Activated T-cell treated with anti-CD3 and anti-CD28 coated beads, Interleukin-2, amount 50 U/mL, for 72 hours (primary cell): ENCODE results near the gene ENPEP. TPM values are rescaled to one million over a fixed set of nuclear protein-coding genes. Genes with fewer than 3 reads are reported as not detected.
"Not testable (repeated sequence)": the region's sequence is repeated elsewhere in the genome, so short reads cannot be mapped to it uniquely, and the experiment has no call there.

ENCODE experiments used
- ATAC-seq, 2 donors: fragments of 150-1000 bp; cut with Tn5 transposase; replicated peaks in 1 of 2; 2 replicates each; pipeline ENCODE4 v1.10.0; 2021; ENCODE audit warnings: moderate library complexity in 2 of 2, mild to moderate bottlenecking in 1 of 2
- DNase-seq, 2 donors: peaks; one replicate each; pipeline ENCODE4 v3.0.0; 2021 to 2022; ENCODE audit warnings: mixed read lengths in 1 of 2
- H3K27ac Mint-ChIP-seq: one replicate; pipeline ENCODE4 v1.8.0; 2022; ENCODE audit warnings: mild to moderate bottlenecking, moderate library complexity, mixed read lengths
- H3K27me3 Mint-ChIP-seq: one replicate; pipeline ENCODE4 v1.8.0; 2022; ENCODE audit warnings: low read depth, mixed read lengths
- H3K36me3 Mint-ChIP-seq, 2 donors: one replicate each; pipeline ENCODE4 v1.8.0; 2022; ENCODE audit warnings: mixed read lengths in 2 of 2, mild to moderate bottlenecking in 1 of 2; ENCODE audit not compliant: insufficient read depth in 2 of 2
- H3K4me1 Mint-ChIP-seq: one replicate; pipeline ENCODE4 v1.8.0; 2022; ENCODE audit warnings: low read depth, mixed read lengths
- H3K4me3 Mint-ChIP-seq, 2 donors: one replicate each; pipeline ENCODE4 v1.8.0; 2022; ENCODE audit warnings: mild to moderate bottlenecking in 2 of 2, mixed read lengths in 2 of 2, moderate library complexity in 2 of 2
- H3K9me3 Mint-ChIP-seq, 2 donors: one replicate each; pipeline ENCODE4 v1.8.0; 2022; ENCODE audit warnings: mixed read lengths in 2 of 2
- total RNA-seq, 2 donors: library from RNA; stranded (reverse); gene quantifications; one replicate each; pipeline ENCODE4 v1.2.3, GENCODE V29; 2022

Gene ENPEP
- total RNA-seq, 2 donors from 2014 or later, result 0.84 TPM; not detected in 1

DNA sequence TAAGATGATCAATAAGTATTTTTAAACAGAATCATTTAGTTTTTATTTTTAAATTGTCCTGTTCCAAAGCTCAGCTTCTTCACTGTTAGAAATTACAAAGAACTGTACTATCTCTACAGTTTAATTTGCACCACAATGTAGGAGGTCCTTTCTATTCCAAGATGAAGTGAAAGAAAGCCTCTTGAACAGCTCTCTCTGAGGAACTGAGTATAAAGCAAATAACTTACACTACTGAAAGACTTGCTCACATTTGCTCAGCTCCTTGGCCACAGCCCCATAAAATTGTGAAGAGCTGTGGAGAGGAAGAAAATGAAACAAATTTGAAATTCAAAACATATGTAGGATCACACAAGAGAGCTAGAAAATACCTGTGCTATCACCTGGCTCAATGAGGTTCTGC, 68.6 kb downstream of the ENPEP start:
- DNase-seq (no peak), ATAC-seq (no peak)
- H3K4me3 Mint-ChIP-seq, result no peak overlapping the region
- no peaks in the 10 kb centered on the region for H3K36me3 Mint-ChIP-seq
- H3K27me3 Mint-ChIP-seq, result peaks cover 24% of the 10 kb centered on the region
- no peaks in the 10 kb centered on the region for H3K4me1 Mint-ChIP-seq
- no peaks in the 10 kb centered on the region for H3K9me3 Mint-ChIP-seq
- no peak overlapping the region for H3K27ac Mint-ChIP-seq

DNA sequence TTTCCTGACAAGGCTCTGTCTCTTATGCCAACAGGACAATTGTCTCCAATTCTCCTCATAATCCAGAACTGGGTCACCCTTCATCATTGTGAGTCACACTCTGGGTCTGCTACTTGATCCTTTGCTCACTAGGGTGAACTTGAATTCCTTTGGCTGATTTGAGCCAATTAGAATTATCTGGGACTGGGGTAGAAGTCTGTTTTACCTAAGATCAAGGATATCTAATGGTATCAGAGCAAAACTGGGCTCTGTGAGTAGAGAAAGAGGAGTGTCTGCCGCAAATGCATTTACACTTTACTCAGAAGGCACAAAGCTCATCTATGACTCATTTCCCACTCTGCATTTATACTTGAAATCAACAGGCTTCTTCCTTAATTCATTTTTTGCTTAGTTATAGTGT, 74.3 kb downstream of the ENPEP start:
- H3K9me3 Mint-ChIP-seq, result no peaks in the 10 kb centered on the region

DNA sequence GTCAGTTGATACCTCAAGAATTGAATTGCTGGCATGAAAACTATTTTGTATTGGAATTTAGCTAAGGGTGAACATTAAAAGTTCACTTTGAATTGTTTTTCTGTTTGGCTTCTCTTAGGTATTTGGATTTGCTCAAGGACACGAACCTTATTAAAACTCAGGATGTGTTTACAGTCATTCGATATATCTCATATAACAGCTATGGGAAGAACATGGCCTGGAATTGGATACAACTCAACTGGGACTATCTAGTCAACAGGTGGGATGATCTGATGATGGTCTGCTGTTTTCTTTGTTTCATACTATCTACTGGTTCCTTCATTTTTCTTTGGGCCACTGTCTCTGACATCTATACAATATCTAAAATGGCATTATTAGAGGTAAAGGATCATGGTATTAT, 77.2 kb downstream of the ENPEP start:
- H3K4me1 Mint-ChIP-seq, result no peaks in the 10 kb centered on the region
- no peak overlapping the region for H3K27ac Mint-ChIP-seq
- no peaks in the 10 kb centered on the region for H3K9me3 Mint-ChIP-seq
- no peak for ATAC-seq
- no peak for DNase-seq
- H3K4me3 Mint-ChIP-seq, result no peak overlapping the region
- no peaks in the 10 kb centered on the region for H3K36me3 Mint-ChIP-seq
- peaks cover 14% of the 10 kb centered on the region for H3K27me3 Mint-ChIP-seq

More for the DNA sequence above, 74.3 kb downstream of the ENPEP start:
- peaks cover 7% of the 10 kb centered on the region for H3K27me3 Mint-ChIP-seq
- no peak for DNase-seq
- ATAC-seq, result no peak
- H3K27ac Mint-ChIP-seq, result no peak overlapping the region
- H3K36me3 Mint-ChIP-seq, result no peaks in the 10 kb centered on the region
- no peaks in the 10 kb centered on the region for H3K4me1 Mint-ChIP-seq
- H3K4me3 Mint-ChIP-seq, result no peak overlapping the region

DNA sequence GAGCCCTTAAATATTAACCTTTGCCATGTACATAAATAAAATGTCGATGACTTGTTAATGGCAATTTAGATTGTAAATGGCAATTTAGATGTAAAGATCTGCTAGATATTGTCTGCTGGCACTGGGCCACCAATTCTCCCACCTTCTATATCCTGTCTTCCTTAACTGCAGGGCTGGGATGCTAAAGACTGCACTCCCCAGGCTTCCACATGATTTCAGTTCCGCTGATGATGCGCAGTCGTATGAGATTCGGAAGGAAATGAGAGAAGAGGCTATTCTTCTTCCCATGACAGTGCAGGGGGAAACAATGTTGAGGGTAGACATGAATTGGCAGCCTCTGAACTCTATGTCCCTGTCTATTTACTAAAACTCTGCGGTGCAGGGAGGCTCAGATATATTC, 91.3 kb downstream of the ENPEP start:
- H3K27me3 Mint-ChIP-seq, result peaks cover 28% of the 10 kb centered on the region
- H3K9me3 Mint-ChIP-seq, result peaks cover 1 to 3% of the 10 kb centered on the region in 2 donors
- no peaks in the 10 kb centered on the region for H3K36me3 Mint-ChIP-seq
- ATAC-seq (no peak), DNase-seq (no peak)
- H3K4me1 Mint-ChIP-seq, result no peaks in the 10 kb centered on the region
- no peak overlapping the region for H3K4me3 Mint-ChIP-seq
- H3K27ac Mint-ChIP-seq, result no peak overlapping the region

DNA sequence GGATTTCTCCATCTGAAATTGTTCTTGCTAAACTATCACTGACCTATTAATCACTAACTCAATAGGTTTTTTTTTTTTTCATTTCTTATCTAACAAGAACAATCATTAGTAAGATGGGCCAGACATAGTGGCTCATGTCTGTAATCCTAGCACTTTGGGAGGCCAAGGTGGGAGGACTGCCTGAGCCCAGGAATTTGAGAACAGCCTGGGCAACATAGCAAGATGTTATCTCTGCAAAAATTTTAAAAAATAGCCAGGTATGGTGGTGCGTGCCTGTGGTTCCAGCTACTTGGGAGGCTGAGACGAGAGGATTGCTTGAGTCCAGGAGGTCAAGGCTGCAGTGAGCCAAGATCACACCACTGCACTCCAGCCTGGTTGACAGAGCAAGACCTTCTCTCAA, 100.7 kb downstream of the ENPEP start:
- ATAC-seq, H3K9me3 Mint-ChIP-seq, H3K27ac Mint-ChIP-seq, DNase-seq, H3K4me3 Mint-ChIP-seq, H3K27me3 Mint-ChIP-seq, H3K4me1 Mint-ChIP-seq, H3K36me3 Mint-ChIP-seq: not testable (repeated sequence)

DNA sequence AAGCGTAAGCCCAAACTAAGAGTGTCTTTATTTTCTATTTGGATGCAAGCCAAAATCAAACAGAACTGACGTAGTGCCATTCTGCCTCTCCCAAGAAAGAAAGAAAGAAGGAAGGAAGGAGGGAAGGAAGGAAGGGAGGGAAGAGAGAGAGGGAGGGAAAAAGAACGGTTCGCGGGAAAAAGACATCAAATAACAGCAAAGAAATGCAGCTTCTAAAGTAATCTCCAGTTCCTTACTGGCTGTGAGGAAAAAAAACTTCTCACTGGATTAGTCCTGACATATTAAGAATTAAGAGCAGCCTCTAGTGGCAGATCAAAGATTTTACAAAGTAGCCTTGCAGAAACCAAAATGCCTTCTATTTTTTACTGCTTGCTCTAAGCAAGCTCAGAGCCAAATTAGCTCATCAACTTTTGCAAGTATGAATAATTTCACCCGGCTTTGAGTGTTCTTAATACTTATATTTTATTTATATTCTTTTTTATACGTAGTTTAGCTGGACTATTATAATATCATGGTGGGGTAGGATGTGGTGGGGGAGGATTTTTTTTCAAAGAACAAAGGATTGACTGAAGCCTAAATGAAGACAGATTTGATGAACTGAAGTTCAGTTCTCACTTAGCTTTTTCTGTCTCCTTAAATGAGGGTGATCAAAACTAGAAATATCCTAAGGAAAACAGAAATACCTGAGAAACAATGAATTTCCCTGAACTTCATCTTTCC, 110.3 kb downstream of the ENPEP start:
- Mint-ChIP-seq H3K4me3 (no peak overlapping the region), H3K4me1 (no peaks in the 10 kb centered on the region), H3K27ac (no peak overlapping the region), H3K27me3 (peaks cover 10% of the 10 kb centered on the region), H3K9me3 (no peaks in the 10 kb centered on the region), H3K36me3 (no peaks in the 10 kb centered on the region)
- ATAC-seq (no peak), DNase-seq (no peak)

DNA sequence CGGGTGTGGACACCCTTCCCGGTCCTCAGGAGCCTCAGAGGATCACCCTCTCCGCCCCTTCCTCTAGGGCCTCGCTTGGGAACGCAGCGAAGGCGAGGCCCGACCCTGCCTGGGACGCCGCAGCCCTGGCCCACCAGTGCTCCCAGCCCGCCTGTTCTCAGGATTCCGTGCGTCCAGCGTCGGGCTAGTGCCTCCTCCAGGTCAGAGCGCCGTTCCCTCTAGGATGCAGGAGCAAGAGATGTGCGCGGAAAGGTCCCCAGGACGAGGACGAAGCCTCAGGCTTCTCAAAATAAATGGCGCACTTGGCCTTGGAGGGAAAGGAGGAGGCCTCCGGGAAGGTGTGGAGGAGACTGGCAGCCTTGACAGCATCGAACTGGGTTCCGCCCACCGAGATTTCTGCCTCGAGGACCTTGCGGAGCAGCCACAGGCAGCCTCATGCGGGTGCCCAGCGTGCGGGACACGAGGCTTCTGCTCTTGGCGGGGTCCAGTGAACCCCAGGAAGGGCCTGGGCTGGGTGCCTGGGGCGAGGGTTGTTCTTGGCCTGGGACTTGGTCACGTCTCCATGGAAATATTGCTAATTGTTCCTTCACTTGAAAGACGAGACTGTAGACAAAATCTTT, 111.8 kb downstream of the ENPEP start:
- no peak for DNase-seq
- no peaks in the 10 kb centered on the region for H3K36me3 Mint-ChIP-seq
- no peak overlapping the region for H3K4me3 Mint-ChIP-seq
- peaks cover 1 to 2% of the 10 kb centered on the region in 2 donors for H3K9me3 Mint-ChIP-seq
- H3K4me1 Mint-ChIP-seq, result no peaks in the 10 kb centered on the region
- peaks cover 6% of the 10 kb centered on the region for H3K27me3 Mint-ChIP-seq
- no peak overlapping the region for H3K27ac Mint-ChIP-seq
- ATAC-seq, result no peak

DNA sequence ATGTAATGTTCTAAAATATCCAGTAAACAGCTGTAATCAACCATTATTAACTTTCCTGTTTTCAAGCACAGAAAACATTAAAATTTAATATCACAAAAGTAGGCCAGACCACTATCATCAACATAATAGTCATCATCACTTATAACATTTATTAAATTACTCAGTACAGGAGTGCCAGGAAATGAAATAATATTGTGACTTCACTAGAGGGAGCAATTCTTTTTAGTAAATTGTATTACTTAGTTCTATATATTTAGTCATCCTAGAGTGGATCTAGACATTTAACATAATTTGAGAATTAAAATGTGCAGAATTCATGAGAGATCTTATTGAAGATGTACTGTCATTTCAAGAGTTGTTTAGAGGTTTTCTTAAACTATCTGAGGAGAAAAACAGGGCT, 113.3 kb downstream of the ENPEP start:
- Mint-ChIP-seq H3K27me3 (peaks cover 6% of the 10 kb centered on the region), H3K27ac (no peak overlapping the region), H3K9me3 (peaks cover 1 to 3% of the 10 kb centered on the region in 2 donors), H3K4me3 (no peak overlapping the region), H3K36me3 (no peaks in the 10 kb centered on the region), H3K4me1 (no peaks in the 10 kb centered on the region)
- DNase-seq (no peak), ATAC-seq (no peak)

DNA sequence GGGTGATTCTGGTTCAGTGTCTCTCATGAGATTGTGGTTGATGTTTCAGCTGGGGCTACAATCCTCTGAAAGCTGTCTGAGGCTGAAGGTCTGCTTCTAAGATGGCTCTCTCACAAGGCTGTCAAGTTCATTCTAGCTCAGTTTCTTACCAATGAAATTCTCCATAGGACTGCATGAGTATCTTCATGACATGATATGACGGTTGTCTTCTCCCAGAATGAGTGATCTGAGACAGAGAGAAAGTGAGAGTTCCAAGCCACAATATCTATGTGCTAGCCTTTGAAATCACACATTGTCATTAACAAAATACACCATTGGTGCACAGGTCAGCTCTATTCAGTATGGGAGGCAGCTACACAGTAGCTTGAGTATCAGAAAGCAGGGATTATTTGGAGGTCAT, 119.6 kb downstream of the ENPEP start:
- peaks cover 4 to 9% of the 10 kb centered on the region in 2 donors for H3K9me3 Mint-ChIP-seq
- H3K27ac Mint-ChIP-seq, result no peak overlapping the region
- H3K4me1 Mint-ChIP-seq, result no peaks in the 10 kb centered on the region
- H3K36me3 Mint-ChIP-seq, result no peaks in the 10 kb centered on the region
- no peak for DNase-seq
- no peak overlapping the region for H3K4me3 Mint-ChIP-seq
- peaks cover 19% of the 10 kb centered on the region for H3K27me3 Mint-ChIP-seq
- no peak for ATAC-seq

DNA sequence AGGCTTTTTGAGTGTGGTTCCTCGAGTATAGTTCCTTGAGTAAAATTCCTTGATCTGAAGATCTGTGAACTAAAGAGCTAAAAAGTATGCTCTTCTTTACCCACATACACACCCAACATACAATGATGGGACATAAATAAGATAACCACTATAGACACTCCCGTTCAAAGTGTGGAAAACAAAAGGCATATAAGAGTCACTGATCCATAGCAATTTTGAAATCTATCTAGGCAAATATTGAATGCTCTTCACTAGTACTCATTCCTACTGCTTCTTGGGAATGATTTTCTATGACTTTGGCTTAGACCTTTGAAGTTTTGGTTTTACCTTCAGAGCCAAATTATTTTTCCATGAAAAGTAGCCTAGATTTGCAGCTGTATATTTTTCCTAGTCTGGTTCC, 120.5 kb downstream of the ENPEP start:
- H3K36me3 Mint-ChIP-seq, result no peaks in the 10 kb centered on the region
- ATAC-seq, result no peak
- no peak overlapping the region for H3K4me3 Mint-ChIP-seq
- H3K27ac Mint-ChIP-seq, result no peak overlapping the region
- H3K4me1 Mint-ChIP-seq, result no peaks in the 10 kb centered on the region
- H3K27me3 Mint-ChIP-seq, result peaks cover 22% of the 10 kb centered on the region
- H3K9me3 Mint-ChIP-seq, result peaks cover 7 to 9% of the 10 kb centered on the region in 2 donors
- DNase-seq, result no peak

DNA sequence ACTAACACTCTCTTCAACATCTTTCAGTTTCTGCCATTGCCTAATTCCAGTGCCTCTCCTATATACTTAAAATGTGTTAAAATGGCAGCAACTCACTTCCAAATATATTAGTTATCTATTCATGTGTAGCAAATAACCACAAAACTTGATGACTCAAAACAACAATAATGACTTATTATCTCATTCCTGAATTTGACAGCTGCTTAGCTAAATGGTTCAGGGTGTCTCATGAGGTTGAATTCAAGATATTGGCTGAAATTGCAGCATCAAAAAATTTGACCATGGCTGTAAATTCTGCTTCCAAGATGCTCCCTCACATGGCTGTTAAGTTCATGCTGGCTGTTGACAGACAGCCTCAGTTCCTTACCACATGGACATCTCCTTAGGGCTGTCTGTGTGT, 121.6 kb downstream of the ENPEP start:
- H3K9me3 Mint-ChIP-seq, result peaks cover 7 to 8% of the 10 kb centered on the region in 2 donors
- H3K4me3 Mint-ChIP-seq, result no peak overlapping the region
- H3K27ac Mint-ChIP-seq, result no peak overlapping the region
- no peak for DNase-seq
- ATAC-seq, result no peak
- no peaks in the 10 kb centered on the region for H3K4me1 Mint-ChIP-seq
- H3K36me3 Mint-ChIP-seq, result no peaks in the 10 kb centered on the region
- peaks cover 22% of the 10 kb centered on the region for H3K27me3 Mint-ChIP-seq

DNA sequence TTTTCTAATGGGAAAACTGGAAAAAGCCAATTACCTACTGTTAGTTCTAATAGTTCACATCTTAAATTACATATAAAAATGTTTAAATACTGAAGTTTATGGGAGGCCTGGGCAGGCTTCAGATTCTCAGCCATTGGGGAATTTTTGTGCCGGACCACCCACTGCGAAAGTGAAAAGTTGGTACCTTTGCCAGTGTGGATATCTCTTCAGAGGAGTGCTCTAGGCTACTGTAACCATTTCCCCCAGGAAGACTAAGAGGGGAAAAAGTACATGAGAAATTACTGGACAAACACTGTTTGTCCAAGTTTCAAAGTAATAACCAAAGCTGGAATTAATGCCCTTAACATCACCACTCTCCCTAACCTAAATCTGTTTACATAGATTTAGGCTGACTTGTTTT, 126.1 kb downstream of the ENPEP start:
- Mint-ChIP-seq H3K27me3 (peaks cover 35% of the 10 kb centered on the region), H3K4me3 (no peak overlapping the region), H3K36me3 (no peaks in the 10 kb centered on the region), H3K9me3 (peaks cover 4% of the 10 kb centered on the region in 2 donors), H3K27ac (no peak overlapping the region), H3K4me1 (no peaks in the 10 kb centered on the region)
- DNase-seq (no peak), ATAC-seq (no peak)

DNA sequence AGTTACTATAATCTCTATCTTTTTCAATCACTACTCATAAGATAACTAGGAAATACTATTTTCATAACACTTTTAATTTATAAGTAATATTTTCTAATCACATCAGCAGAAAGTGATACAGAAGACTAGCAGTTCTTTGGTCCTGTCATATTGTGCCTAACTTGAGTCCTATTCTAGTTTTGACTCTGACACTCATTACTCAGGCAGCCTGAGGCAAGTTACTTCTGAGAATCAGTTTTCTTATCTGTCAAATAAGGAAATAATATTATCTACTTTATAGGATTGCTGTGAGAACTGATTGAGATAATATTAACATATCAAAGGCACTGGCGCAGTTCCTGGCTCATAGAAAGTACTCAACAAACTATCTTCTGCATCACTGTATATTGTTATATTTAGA, 129.1 kb downstream of the ENPEP start:
- H3K27me3 Mint-ChIP-seq, result peaks cover 42% of the 10 kb centered on the region
- no peaks in the 10 kb centered on the region for H3K36me3 Mint-ChIP-seq
- no peak overlapping the region for H3K27ac Mint-ChIP-seq
- H3K4me3 Mint-ChIP-seq, result no peak overlapping the region
- no peak for ATAC-seq
- no peak for DNase-seq
- H3K9me3 Mint-ChIP-seq, result peaks cover 0 to 4% of the 10 kb centered on the region in 2 donors
- H3K4me1 Mint-ChIP-seq, result no peaks in the 10 kb centered on the region
